ENCODE data around the gene ALG1. TPM values are rescaled to one million over a fixed set of nuclear protein-coding genes. Genes with fewer than 3 reads are reported as not detected.
A peak's percentile ranks its signal among the peaks of the same experiment; 100 is the strongest.

ALG1 gene
- total and polyA plus RNA-seq, 2 of the 13 experiments (the other 11 are each of a cell fraction or from before 2014, with no cell fraction given) = 43.3 to 75.6 TPM

GRCh38 chr16:5033256-5034166, 38.1 kb upstream of the ALG1 start, which contains the start of gene NAGPA (continued):
- TF ChIP-seq CREB3 (CRISPR knock-in tag; IDR thresholded peaks at IDR 0.05) = peak; percentile 98
- peak; percentile 70; the same call in 1 of the 2 replicates for TF ChIP-seq ZBTB3 (CRISPR knock-in tag; IDR thresholded peaks at IDR 0.05; ENCODE audit: borderline replicate concordance, low read depth)
- peak; percentile 85; the same call in 1 of the 2 replicates for TF ChIP-seq SMAD1 (CRISPR knock-in tag; IDR thresholded peaks at IDR 0.05; ENCODE audit: borderline replicate concordance, low read depth)
- peak; percentile 94 for TF ChIP-seq STAT5B (CRISPR knock-in tag; IDR thresholded peaks at IDR 0.05)
- TF ChIP-seq IRF2 (CRISPR knock-in tag; IDR thresholded peaks at IDR 0.05) = peak; percentile 93
- TF ChIP-seq ZNF800 (CRISPR knock-in tag; IDR thresholded peaks at IDR 0.05) = peak; percentile 88
- TF ChIP-seq KMT2B (CRISPR knock-in tag; IDR thresholded peaks at IDR 0.05) = peak; percentile 95
- TF ChIP-seq SNAI1 (CRISPR knock-in tag; IDR thresholded peaks at IDR 0.05; ENCODE audit: borderline replicate concordance) = 0 out of 2 replicates have a peak, but pooled peaks have one; percentile 79
- TF ChIP-seq NCOA5 (CRISPR knock-in tag; IDR thresholded peaks at IDR 0.05) = 0 out of 2 replicates have a peak, but pooled peaks have one; percentile 89
- TF ChIP-seq, protein P1, sequence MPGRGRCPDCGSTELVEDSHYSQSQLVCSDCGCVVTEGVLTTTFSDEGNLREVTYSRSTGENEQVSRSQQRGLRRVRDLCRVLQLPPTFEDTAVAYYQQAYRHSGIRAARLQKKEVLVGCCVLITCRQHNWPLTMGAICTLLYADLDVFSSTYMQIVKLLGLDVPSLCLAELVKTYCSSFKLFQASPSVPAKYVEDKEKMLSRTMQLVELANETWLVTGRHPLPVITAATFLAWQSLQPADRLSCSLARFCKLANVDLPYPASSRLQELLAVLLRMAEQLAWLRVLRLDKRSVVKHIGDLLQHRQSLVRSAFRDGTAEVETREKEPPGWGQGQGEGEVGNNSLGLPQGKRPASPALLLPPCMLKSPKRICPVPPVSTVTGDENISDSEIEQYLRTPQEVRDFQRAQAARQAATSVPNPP (CRISPR knock-in tag; IDR thresholded peaks at IDR 0.05) = no peak; the same call in none of the 2 replicates
- TF ChIP-seq, protein P2, sequence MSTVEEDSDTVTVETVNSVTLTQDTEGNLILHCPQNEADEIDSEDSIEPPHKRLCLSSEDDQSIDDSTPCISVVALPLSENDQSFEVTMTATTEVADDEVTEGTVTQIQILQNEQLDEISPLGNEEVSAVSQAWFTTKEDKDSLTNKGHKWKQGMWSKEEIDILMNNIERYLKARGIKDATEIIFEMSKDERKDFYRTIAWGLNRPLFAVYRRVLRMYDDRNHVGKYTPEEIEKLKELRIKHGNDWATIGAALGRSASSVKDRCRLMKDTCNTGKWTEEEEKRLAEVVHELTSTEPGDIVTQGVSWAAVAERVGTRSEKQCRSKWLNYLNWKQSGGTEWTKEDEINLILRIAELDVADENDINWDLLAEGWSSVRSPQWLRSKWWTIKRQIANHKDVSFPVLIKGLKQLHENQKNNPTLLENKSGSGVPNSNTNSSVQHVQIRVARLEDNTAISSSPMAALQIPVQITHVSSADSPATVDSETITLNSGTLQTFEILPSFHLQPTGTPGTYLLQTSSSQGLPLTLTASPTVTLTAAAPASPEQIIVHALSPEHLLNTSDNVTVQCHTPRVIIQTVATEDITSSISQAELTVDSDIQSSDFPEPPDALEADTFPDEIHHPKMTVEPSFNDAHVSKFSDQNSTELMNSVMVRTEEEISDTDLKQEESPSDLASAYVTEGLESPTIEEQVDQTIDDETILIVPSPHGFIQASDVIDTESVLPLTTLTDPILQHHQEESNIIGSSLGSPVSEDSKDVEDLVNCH (CRISPR knock-in tag; IDR thresholded peaks at IDR 0.05) = no peak
- TF ChIP-seq ZNF720 (CRISPR knock-in tag; IDR thresholded peaks at IDR 0.05) = peak; percentile 78; the same call in 1 of the 2 replicates
- TF ChIP-seq, protein P3, sequence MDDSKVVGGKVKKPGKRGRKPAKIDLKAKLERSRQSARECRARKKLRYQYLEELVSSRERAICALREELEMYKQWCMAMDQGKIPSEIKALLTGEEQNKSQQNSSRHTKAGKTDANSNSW (CRISPR knock-in tag; IDR thresholded peaks at IDR 0.05; ENCODE audit: borderline replicate concordance) = peak; percentile 71
- TF ChIP-seq ZNF564 (CRISPR knock-in tag; IDR thresholded peaks at IDR 0.05) = peak; percentile 89
- peak; percentile 39; the same call in 1 of the 2 replicates for TF ChIP-seq GTF2F1 (IDR thresholded peaks at IDR 0.05; ENCODE audit: low read length)
- TF ChIP-seq ZNF292 (CRISPR knock-in tag; IDR thresholded peaks at IDR 0.05; ENCODE audit: borderline replicate concordance, low read depth) = peak; percentile 83; the same call in 1 of the 2 replicates
- TF ChIP-seq ZBTB21 (CRISPR knock-in tag; IDR thresholded peaks at IDR 0.05) = 0 out of 2 replicates have a peak, but pooled peaks have one; percentile 36
